Pancreas (tissue), 10 donors: ENCODE measurements around the gene SMAD2. TPM values are rescaled to one million over a fixed set of nuclear protein-coding genes. Genes with fewer than 3 reads are reported as not detected.

Experiments used
- ATAC-seq, 4 donors: fragments of 200-7000 bp; cut with Tn5 transposase; one replicate each; pipeline versions ENCODE4 v1.8.0 to v1.9.1; 2020; ENCODE audit warnings: mild to moderate bottlenecking in 4 of 4, moderate library complexity in 4 of 4
- DNase-seq, 6 donors: peaks; one replicate each; pipeline ENCODE4 v3.0.0-alpha.2; 2020
- FAIRE-seq: peaks from 2 replicates; lab custom pipeline; 2012; peaks lifted over from hg19 to GRCh38; lab: Jason Lieb, UNC
- H3K27ac ChIP-seq, 4 donors: fragments of 200-600 bp; sonication (generic); 1 replicate in 3 of 4; 2 replicates in 1 of 4; pipeline versions ENCODE4 v1.5.0 to v1.8.0; 2020
- H3K27me3 ChIP-seq, 4 donors: fragments of 200-600 bp; one replicate each; pipeline ENCODE4 v1.8.0; 2021
- H3K36me3 ChIP-seq, 3 donors: fragments of 200-600 bp; sonication (generic) in 1 of 3; one replicate each; pipeline versions ENCODE4 v1.5.0 to v1.8.0; 2020 to 2021
- H3K4me1 ChIP-seq, 3 donors: fragments of 200-600 bp; one replicate each; pipeline ENCODE4 v1.8.0; 2021
- H3K4me3 ChIP-seq, 4 donors: fragments of 200-600 bp; sonication (generic) in 2 of 4; one replicate each; pipeline versions ENCODE4 v1.5.0 to v1.8.0; 2020 to 2021
- H3K9me3 ChIP-seq, 4 donors: fragments of 200-600 bp; one replicate each; pipeline ENCODE4 v1.8.0; 2021
- CTCF ChIP-seq, 4 donors: fragments of 200-600 bp; sonication (generic) in 3 of 4; IDR thresholded peaks; one replicate each; pipeline versions ENCODE4 v1.5.0 to v1.8.0; 2021; ENCODE audit warnings: antibody characterized with exemption in 4 of 4
- WGBS, 2 donors: extraction: QIAGEN DNeasy Blood & Tissue Kit; methylation state at CpG; one replicate each; pipeline ENCODE4 v1.1.7; 2013; 5-methylcytosine and 5-hydroxymethylcytosine counted together
- intact Hi-C, 3 donors: fragments of 100-400 bp; cut with DNase I; formaldehyde crosslinking; loops; one replicate each; pipeline versions ENCODE4 v1.11.1 to v1.14.2; 2022
- polyA plus RNA-seq, 2 donors: library from polyadenylated mRNA; stranded (reverse); fragments of 200-250 nt; gene quantifications; one replicate each; pipeline ENCODE4 v1.2.3, GENCODE V29; 2013
- total RNA-seq, 6 donors: library from RNA; stranded (reverse); fragmentation: NEBNext Ultra II Directional in 4 of 6; extraction: Animal tissue kit (Norgen Biotek cat#: 25700) in 4 of 6; gene quantifications; one replicate each; pipeline versions ENCODE4 v1.2.1 to v1.2.4, GENCODE V29; 2021 to 2023
- donor health status: healthy with polysubstance abuse.
- donor health status: DM: no; HTN: no; CAD: no; lungs with moderate emphysema.
- donor health status: DM: no; HTN: no; CAD: no.
- donor health status: control.
- donor health status: control.
- donor health status: Bipolar disorder and iron deficiency.
- donor health status: DM: yes; HTN: yes; CAD: no.
- donor health status: DM: no; HTN: no; CAD: no.
- donor health status: DM: no; HTN: no; CAD: no.
- donor health status: DM: yes; HTN: yes; CAD: no.

SMAD2 gene
- total and polyA plus RNA-seq, 8 donors, result 8.7 to 71.2 (median 46.9) TPM

- H3K27me3 ChIP-seq, result no peaks in the 10 kb centered on the region
- 41 to 59% methylated on average over 1 of the region's 1 CpG for WGBS, 2 donors
- no peaks in the 10 kb centered on the region for H3K9me3 ChIP-seq
- H3K27ac ChIP-seq, result no peak overlapping the region
- no peaks in the 10 kb centered on the region for H3K36me3 ChIP-seq
- H3K4me3 ChIP-seq, result no peak overlapping the region
- DNase-seq, result no peak
- intact Hi-C loops, result no loop called here
- ATAC-seq, result no peak
- peaks cover 0 to 14% (median 0%) of the 10 kb centered on the region in 3 donors for H3K4me1 ChIP-seq
- no peak for FAIRE-seq
- no peak for TF ChIP-seq CTCF (IDR thresholded peaks at IDR 0.05)
Observed at GRCh38 chr18:47935321-47936055, 5.0 kb upstream of the SMAD2 start.

GRCh38 chr18:47932603-47933002, 2.1 kb upstream of the SMAD2 start:
- TF ChIP-seq CTCF (IDR thresholded peaks at IDR 0.05), result no peak
- DNase-seq, result peak in 1 of 6 donors; percentile 21
- H3K4me1 ChIP-seq, result peaks cover 11 to 22% (median 18%) of the 10 kb centered on the region in 3 donors
- H3K27me3 ChIP-seq, result no peaks in the 10 kb centered on the region
- ATAC-seq, result no peak
- peak overlapping the region in 2 of 4 donors; percentile 97 to 98 for H3K27ac ChIP-seq
- no peak overlapping the region for H3K4me3 ChIP-seq
- no peak for FAIRE-seq
- H3K36me3 ChIP-seq, result no peaks in the 10 kb centered on the region
- intact Hi-C loops, result no loop called here
- WGBS, 2 donors, result 31 to 49% methylated on average over 4 of the region's 4 CpGs
- no peaks in the 10 kb centered on the region for H3K9me3 ChIP-seq

- TF ChIP-seq CTCF (IDR thresholded peaks at IDR 0.05), result no peak
- Histone ChIP-seq H3K9me3 (no peaks in the 10 kb centered on the region), H3K36me3 (no peaks in the 10 kb centered on the region), H3K27ac (peak overlapping the region in 2 of 4 donors; percentile 97 to 98), H3K4me1 (peaks cover 11 to 22% (median 21%) of the 10 kb centered on the region in 3 donors), H3K27me3 (no peaks in the 10 kb centered on the region), H3K4me3 (peak overlapping the region in 1 of 4 donors; percentile 61)
- DNase-seq, result no peak
- WGBS, 2 donors, result 44 to 52% methylated on average over 10 of the region's 10 CpGs
- intact Hi-C loops, result no loop called here
- no peak for ATAC-seq
- FAIRE-seq, result no peak
Observed at GRCh38 chr18:47932190-47932589, 1.7 kb upstream of the SMAD2 start.

GRCh38 chr18:47931718-47932103, 1.3 kb upstream of the SMAD2 start:
- peaks cover 14 to 26% (median 25%) of the 10 kb centered on the region in 3 donors for H3K4me1 ChIP-seq
- WGBS, 2 donors, result 51 to 53% methylated on average over 8 of the region's 8 CpGs
- peak overlapping the region; percentile 56 to 73 (median 58) for H3K4me3 ChIP-seq
- TF ChIP-seq CTCF (IDR thresholded peaks at IDR 0.05), result no peak
- H3K36me3 ChIP-seq, result no peaks in the 10 kb centered on the region
- no peaks in the 10 kb centered on the region for H3K27me3 ChIP-seq
- ATAC-seq (peak in 1 of 4 donors; percentile 1), DNase-seq (peak in 1 of 6 donors; percentile 32), FAIRE-seq (no peak)
- peak overlapping the region; percentile 86 to 98 (median 93) for H3K27ac ChIP-seq
- H3K9me3 ChIP-seq, result no peaks in the 10 kb centered on the region
- intact Hi-C loops, result no loop called here
